IMR-90 (cell line): ENCODE measurements around the gene HADH. TPM values are rescaled to one million over a fixed set of nuclear protein-coding genes. Genes with fewer than 3 reads are reported as not detected.
"Not testable (repeated sequence)": the region's sequence is repeated elsewhere in the genome, so short reads cannot be mapped to it uniquely, and the experiment has no call there.

Experiments used
- ATAC-seq: fragments of 200-7000 bp; cut with Tn5 transposase; 2 replicates; pipeline ENCODE4 v1.9.1; 2020; ENCODE audit warnings: low read depth, mild to moderate bottlenecking, moderate library complexity
- BruUV-seq: library from RNA; stranded (reverse); fragments of 400-500 nt; replicated peaks from 2 replicates; lab custom pipeline; 2021; lab: Mats Ljungman, UMichigan
- CTCF ChIA-PET: fragments of 300-600 bp; formaldehyde crosslinking; extraction: SDS; loops from one replicate; lab custom pipeline; 2021; ENCODE audit warnings: antibody characterized with exemption; lab: Yijun Ruan, JAX
- POLR2A ChIA-PET: fragments of 300-600 bp; sonication (Branson Sonifier 250); formaldehyde crosslinking; loops from one replicate; lab custom pipeline; 2022; ENCODE audit warnings: antibody characterized with exemption; ENCODE audit not compliant: unreplicated experiment; lab: Charles Lee
- DNase-seq: peaks from one replicate; pipeline ENCODE4 v3.0.0; 2013
- H2AFZ ChIP-seq: replicated peaks from 2 replicates; pipeline ENCODE3; 2013; ENCODE audit warnings: low read length, mild to moderate bottlenecking; ENCODE audit not compliant: poor library complexity
- H2AK5ac ChIP-seq: 2 replicates; pipeline ENCODE4 v1.6.1; 2013; ENCODE audit warnings: low read depth, low read length, inconsistent platforms
- H2AK9ac ChIP-seq: replicated peaks from 2 replicates; pipeline ENCODE3; 2013; ENCODE audit warnings: mild to moderate bottlenecking, low read depth, low read length, moderate library complexity; ENCODE audit not compliant: poor library complexity
- H2BK120ac ChIP-seq: 2 replicates; pipeline ENCODE4 v1.6.1; 2013; ENCODE audit warnings: low read depth, low read length, inconsistent platforms
- H2BK15ac ChIP-seq: 3 replicates; pipeline ENCODE4 v1.6.1; 2013; ENCODE audit warnings: low read depth, low read length, inconsistent platforms
- H2BK20ac ChIP-seq: 2 replicates; pipeline ENCODE4 v1.6.1; 2013; ENCODE audit warnings: low read depth, mild to moderate bottlenecking, inconsistent platforms, low read length, moderate library complexity
- H2BK5ac ChIP-seq: 2 replicates; pipeline ENCODE4 v1.6.1; 2013; ENCODE audit warnings: mild to moderate bottlenecking, low read depth, low read length, inconsistent platforms; ENCODE audit not compliant: poor library complexity, severe bottlenecking
- H3K14ac ChIP-seq: replicated peaks from 2 replicates; pipeline ENCODE4 v1.6.1; 2013; ENCODE audit warnings: low read depth, low read length, inconsistent platforms
- H3K18ac ChIP-seq: 2 replicates; pipeline ENCODE4 v1.6.1; 2013; ENCODE audit warnings: low read depth, low read length, control low read depth
- H3K23ac ChIP-seq: 2 replicates; pipeline ENCODE4 v1.6.1; 2013; ENCODE audit warnings: low read depth, low read length, inconsistent platforms
- H3K27ac ChIP-seq: 2 replicates; pipeline ENCODE4 v1.5.1; 2013; ENCODE audit warnings: mild to moderate bottlenecking, control low read depth, low read length; ENCODE audit not compliant: insufficient read depth
- H3K27me3 ChIP-seq: 2 replicates; pipeline ENCODE4 v1.6.1; 2013; ENCODE audit warnings: low read length; ENCODE audit not compliant: control insufficient read depth, insufficient read depth
- H3K36me3 ChIP-seq: 2 replicates; pipeline ENCODE4 v1.6.1; 2013; ENCODE audit warnings: low read length, mixed read lengths; ENCODE audit not compliant: control insufficient read depth, insufficient read depth
- H3K4ac ChIP-seq: 2 replicates; pipeline ENCODE4 v1.6.1; 2013; ENCODE audit warnings: low read depth, low read length, inconsistent platforms
- H3K4me1 ChIP-seq: 2 replicates; pipeline ENCODE4 v1.6.1; 2013; ENCODE audit warnings: low read length, mixed read lengths; ENCODE audit not compliant: control insufficient read depth, insufficient read depth
- H3K4me2 ChIP-seq: 2 replicates; pipeline ENCODE4 v1.6.1; 2013; ENCODE audit warnings: low read depth, mild to moderate bottlenecking, control low read depth, low read length, moderate library complexity
- H3K4me3 ChIP-seq: 2 replicates; pipeline ENCODE4 v1.5.1; 2013; ENCODE audit warnings: low read depth, mild to moderate bottlenecking, control low read depth, low read length, moderate library complexity; ENCODE audit not compliant: insufficient read depth
- H3K56ac ChIP-seq: 2 replicates; pipeline ENCODE4 v1.6.1; 2013; ENCODE audit warnings: low read length, inconsistent platforms; ENCODE audit not compliant: insufficient read depth; ENCODE audit errors: extremely low read depth
- H3K79me1 ChIP-seq, 2 experiments: 2 replicates each; pipeline ENCODE4 v1.6.1; 2013; ENCODE audit warnings: low read length in 2 of 2, inconsistent platforms in 1 of 2, low read depth in 1 of 2
- H3K9ac ChIP-seq: 2 replicates; pipeline ENCODE4 v1.6.1; 2013; ENCODE audit warnings: low read depth, low read length, control low read depth
- H3K9me1 ChIP-seq: 2 replicates; pipeline ENCODE4 v1.6.1; 2013; ENCODE audit warnings: low read length, inconsistent platforms; ENCODE audit not compliant: insufficient read depth
- H3K9me3 ChIP-seq: 2 replicates; pipeline ENCODE4 v1.6.1; 2013; ENCODE audit warnings: low read length; ENCODE audit not compliant: control insufficient read depth, insufficient read depth
- H4K20me1 ChIP-seq: 2 replicates; pipeline ENCODE4 v1.6.1; 2013; ENCODE audit warnings: low read length, inconsistent platforms; ENCODE audit not compliant: insufficient read depth
- H4K5ac ChIP-seq: 2 replicates; pipeline ENCODE4 v1.6.1; 2013; ENCODE audit warnings: mild to moderate bottlenecking, low read depth, low read length, control low read depth
- H4K8ac ChIP-seq, 2 experiments: 2 replicates each; pipeline ENCODE4 v1.6.1; 2013; ENCODE audit warnings: low read depth in 2 of 2, low read length in 2 of 2, control low read depth in 1 of 2, inconsistent platforms in 1 of 2
- H4K91ac ChIP-seq: 2 replicates; pipeline ENCODE4 v1.6.1; 2013; ENCODE audit warnings: low read depth, low read length, inconsistent platforms; ENCODE audit not compliant: insufficient read depth
- BHLHE40 ChIP-seq: fragments of 150-350 bp; IDR thresholded peaks from 2 replicates; pipeline ENCODE4 v1.6.1; 2016; ENCODE audit warnings: mild to moderate bottlenecking, low read depth, low read length
- CHD1 ChIP-seq: IDR thresholded peaks from 2 replicates; pipeline ENCODE4 v1.6.1; 2012; ENCODE audit warnings: low read depth, low read length, improper control_type of control experiment
- FOS ChIP-seq: fragments of 150-350 bp; IDR thresholded peaks from 2 replicates; pipeline ENCODE4 v1.6.1; 2016; ENCODE audit warnings: low read depth, low read length
- MXI1 ChIP-seq: IDR thresholded peaks from 2 replicates; pipeline ENCODE4 v1.6.1; 2012; ENCODE audit warnings: low read depth, mild to moderate bottlenecking, low read length, moderate library complexity, borderline replicate concordance
- NFE2L2 ChIP-seq: fragments of 150-350 bp; IDR thresholded peaks from 2 replicates; pipeline ENCODE4 v1.6.1; 2016; ENCODE audit warnings: low read depth, mild to moderate bottlenecking, low read length
- RCOR1 ChIP-seq: IDR thresholded peaks from 2 replicates; pipeline ENCODE4 v1.6.1; 2012; ENCODE audit warnings: mild to moderate bottlenecking, low read length, improper control_type of control experiment; ENCODE audit not compliant: insufficient replicate concordance
- SMC3 ChIP-seq: fragments of 150-350 bp; IDR thresholded peaks from 2 replicates; pipeline ENCODE4 v1.6.1; 2016; ENCODE audit warnings: low read depth, mild to moderate bottlenecking, antibody characterized with exemption, low read length, moderate library complexity
- WGBS, 2 experiments: methylation state at CpG; one replicate each; pipeline versions ENCODE4 v1.1.5 to v1.1.7; 2013; ENCODE audit warnings: missing lambda C conversion rate in 2 of 2; ENCODE audit not compliant: insufficient read length in 1 of 2; ENCODE audit errors: extremely low coverage in 2 of 2; 5-methylcytosine and 5-hydroxymethylcytosine counted together
- dilution Hi-C: fragments of 300-500 bp; cut with HindIII; formaldehyde crosslinking; loops from one replicate; pipeline ENCODE4 v1.14.3; 2018; ENCODE audit warnings: low sequenced_read_pairs; ENCODE audit not compliant: unreplicated experiment
- in situ Hi-C: fragments of 300-500 bp; cut with MboI; formaldehyde crosslinking; loops from 3 replicates; pipeline ENCODE4 v1.14.3; 2019; ENCODE audit warnings: low sequenced_read_pairs, inconsistent platforms, mixed read lengths
- intact Hi-C: fragments of 100-400 bp; cut with micrococcal nuclease; formaldehyde crosslinking; loops from 2 replicates; pipeline ENCODE4 v1.10.0; 2022
- polyA plus RNA-seq, 3 experiments: library from polyadenylated mRNA; depleted of rRNA; stranded (reverse); fragments of >200 nt; gene quantifications; 2 replicates each; pipeline ENCODE4 v1.2.3, GENCODE V29; 2012; ENCODE audit warnings: low replicate concordance in 1 of 3
- total RNA-seq: library from RNA; depleted of rRNA; stranded (reverse); fragments of >200 nt; gene quantifications from 2 replicates; pipeline ENCODE4 v1.2.3, GENCODE V29; 2012
- TF ChIP-seq, protein P1 (sequence below): fragments of 150-350 bp; IDR thresholded peaks from 2 replicates; pipeline ENCODE4 v1.6.1; 2016; ENCODE audit warnings: low read depth, mild to moderate bottlenecking, low read length, moderate library complexity, borderline replicate concordance

HADH gene
- total and polyA plus RNA-seq, 2 of the 4 experiments (the other 2 are of a cell fraction): 6.8 to 22.6 TPM

GRCh38 chr4:108010167-108010566 lies 20.5 kb downstream of the HADH start:
- ATAC-seq: peak; percentile 92
- in situ Hi-C loops: no loop called here

GRCh38 chr4:108012382-108012781 lies 22.7 kb downstream of the HADH start:
- H4K91ac ChIP-seq, H3K27ac ChIP-seq, H3K4me1 ChIP-seq, H3K4ac ChIP-seq, ATAC-seq, H2AK9ac ChIP-seq, dilution Hi-C loops, H2AFZ ChIP-seq, H4K8ac ChIP-seq, H3K9me1 ChIP-seq, H4K20me1 ChIP-seq, H2BK5ac ChIP-seq, H2AK5ac ChIP-seq, intact Hi-C loops, H3K4me3 ChIP-seq, H3K36me3 ChIP-seq, DNase-seq, H2BK120ac ChIP-seq, H4K5ac ChIP-seq, H3K56ac ChIP-seq, in situ Hi-C loops, H2BK15ac ChIP-seq, H3K27me3 ChIP-seq, H3K4me2 ChIP-seq, H2BK20ac ChIP-seq, H3K23ac ChIP-seq, H3K18ac ChIP-seq, H3K14ac ChIP-seq, POLR2A ChIA-PET, H3K79me1 ChIP-seq, H3K9ac ChIP-seq, BruUV-seq, H3K9me3 ChIP-seq: not testable (repeated sequence)
- CTCF ChIA-PET: interaction anchor here (0.5 kb wide), 1 partner anchor 520 kb away, joined by 7 read pairs; no protein-coding TSS in a partner anchor
- 95% methylated on average over 3 of the region's 5 CpGs; no CpG with 5 or more reads in 1 of the 2 experiments for WGBS, 2 experiments

More at GRCh38 chr4:108010167-108010566, 20.5 kb downstream of the HADH start:
- Histone ChIP-seq H3K18ac (no peak overlapping the region; the same call in 1 of the 2 replicates), H3K56ac (no peak overlapping the region), H3K4ac (no peak overlapping the region), H2BK120ac (no peak overlapping the region), H3K4me2 (peak overlapping the region; percentile 63; the same call in 1 of the 2 replicates), H2AK5ac (no peak overlapping the region), H3K4me3 (no peak overlapping the region), H3K23ac (no peak overlapping the region), H3K14ac (no peak overlapping the region), H3K9me3 (no peaks in the 10 kb centered on the region), H3K36me3 (0 out of 2 replicates have a peak, but pooled peaks cover 2% of the 10 kb centered on the region), H4K5ac (no peak overlapping the region), H3K27me3 (no peaks in the 10 kb centered on the region), H2BK5ac (peak overlapping the region; percentile 65), H3K9me1 (peaks cover 4% of the 10 kb centered on the region), H2BK15ac (no peak overlapping the region), H3K79me1 (no peaks in the 10 kb centered on the region), H4K91ac (no peak overlapping the region), H2BK20ac (no peak overlapping the region), H4K20me1 (no peaks in the 10 kb centered on the region), H2AK9ac (no peak overlapping the region), H3K27ac (no peak overlapping the region), H4K8ac (no peak overlapping the region), H3K9ac (no peak overlapping the region), H2AFZ (no peak overlapping the region), H3K4me1 (peaks cover 6% of the 10 kb centered on the region; the same call in 1 of the 2 replicates)
- intact Hi-C loops (no loop called here), dilution Hi-C loops (no loop called here)
- ChIA-PET POLR2A (no interaction called here), CTCF (interaction anchor here (0.6 to 0.7 kb wide), 2 partner anchors 9 to 91 kb away, joined by 3 to 5 read pairs; no protein-coding TSS in a partner anchor)
- TF ChIP-seq NFE2L2 (no peak), FOS (no peak), CHD1 (no peak), SMC3 (no peak), MXI1 (0 out of 2 replicates have a peak, but pooled peaks have one; percentile 51), RCOR1 (no peak), BHLHE40 (peak; percentile 37; the same call in 1 of the 2 replicates)
- TF ChIP-seq, protein P1, sequence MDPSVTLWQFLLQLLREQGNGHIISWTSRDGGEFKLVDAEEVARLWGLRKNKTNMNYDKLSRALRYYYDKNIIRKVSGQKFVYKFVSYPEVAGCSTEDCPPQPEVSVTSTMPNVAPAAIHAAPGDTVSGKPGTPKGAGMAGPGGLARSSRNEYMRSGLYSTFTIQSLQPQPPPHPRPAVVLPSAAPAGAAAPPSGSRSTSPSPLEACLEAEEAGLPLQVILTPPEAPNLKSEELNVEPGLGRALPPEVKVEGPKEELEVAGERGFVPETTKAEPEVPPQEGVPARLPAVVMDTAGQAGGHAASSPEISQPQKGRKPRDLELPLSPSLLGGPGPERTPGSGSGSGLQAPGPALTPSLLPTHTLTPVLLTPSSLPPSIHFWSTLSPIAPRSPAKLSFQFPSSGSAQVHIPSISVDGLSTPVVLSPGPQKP: no peak
- WGBS, 2 experiments: no CpG with 5 or more reads among the region's 2 CpGs
- no TSS peak for BruUV-seq
- peak; percentile 89 for DNase-seq
